ENCODE results near the gene XPO5. TPM values are rescaled to one million over a fixed set of nuclear protein-coding genes. Genes with fewer than 3 reads are reported as not detected.
A peak's percentile ranks its signal among the peaks of the same experiment; 100 is the strongest.

Gene XPO5
- total and polyA plus RNA-seq, 12 donors, result 6.9 to 20.1 (median 16.9) TPM

- Histone ChIP-seq H3K4me1 (peaks cover 5 to 52% (median 37%) of the 10 kb centered on the region in 9 donors), H3K36me3 (peaks cover 0 to 58% (median 23%) of the 10 kb centered on the region in 9 donors), H3K4me3 (no peak overlapping the region), H3K27me3 (peaks cover 0 to 27% (median 0%) of the 10 kb centered on the region in 7 donors), H3K27ac (no peak overlapping the region), H3K9me3 (no peaks in the 10 kb centered on the region)
- no peak for ATAC-seq
- DNase-seq, result no peak
- intact Hi-C loops (cut with DNase I), result loop anchor here in 9 of 10 donors (2.0 to 10.0 kb wide), 9 partner anchors 38 to 320 kb away; partner anchors contain the start of genes CUL9 (in 1 of the 9), DLK2 (in 1 of the 9) and ZNF318 (in 1 of the 9)
- 95% methylated on average over 26 of the region's 26 CpGs for WGBS, 2 donors
- TF ChIP-seq CTCF (IDR thresholded peaks at IDR 0.05), result no peak
Measured at GRCh38 chr6:43504756-43505593, 70.9 kb downstream of the XPO5 start.

- H3K27ac ChIP-seq, result no peak overlapping the region
- no peak for DNase-seq
- H3K27me3 ChIP-seq, result peaks cover 0 to 15% (median 0%) of the 10 kb centered on the region in 7 donors
- intact Hi-C loops (cut with DNase I), result loop anchor here in 5 of 10 donors (5.0 to 10.0 kb wide), 5 partner anchors 109 to 319 kb away; partner anchors contain the start of genes CUL9 (in 1 of the 5) and ZNF318 (in 1 of the 5)
- H3K9me3 ChIP-seq, result no peaks in the 10 kb centered on the region
- peaks cover 6 to 57% (median 33%) of the 10 kb centered on the region in 9 donors for H3K4me1 ChIP-seq
- no peak overlapping the region for H3K4me3 ChIP-seq
- no peak for ATAC-seq
- no peak for TF ChIP-seq CTCF (IDR thresholded peaks at IDR 0.05)
- WGBS, 2 donors, result 92 to 94% methylated on average over 8 of the region's 8 CpGs
- peaks cover 0 to 73% (median 39%) of the 10 kb centered on the region in 9 donors for H3K36me3 ChIP-seq
Measured at GRCh38 chr6:43503443-43503842, 72.4 kb downstream of the XPO5 start.

GRCh38 chr6:43502666-43503065, 73.2 kb downstream of the XPO5 start:
- Histone ChIP-seq H3K36me3 (peaks cover 0 to 81% (median 40%) of the 10 kb centered on the region in 9 donors), H3K4me3 (no peak overlapping the region), H3K27ac (peak overlapping the region in 5 of 10 donors; percentile 6 to 53 (median 40)), H3K27me3 (peaks cover 0 to 7% (median 0%) of the 10 kb centered on the region in 7 donors), H3K4me1 (peaks cover 7 to 64% (median 33%) of the 10 kb centered on the region in 9 donors), H3K9me3 (no peaks in the 10 kb centered on the region)
- DNase-seq (peak in 1 of 2 donors; percentile 56), ATAC-seq (peak in 6 of 8 donors; percentile 10 to 57 (median 34))
- TF ChIP-seq CTCF (IDR thresholded peaks at IDR 0.05), result no peak
- intact Hi-C loops (cut with DNase I), result loop anchor here in 5 of 10 donors (5.0 to 10.0 kb wide), 5 partner anchors 108 to 318 kb away; partner anchors contain the start of genes CUL9 (in 1 of the 5) and ZNF318 (in 1 of the 5)
- WGBS, 2 donors, result 53 to 76% methylated on average over 4 of the region's 4 CpGs

GRCh38 chr6:43500921-43501320, 74.9 kb downstream of the XPO5 start:
- H3K27ac ChIP-seq, result peak overlapping the region in 8 of 10 donors; percentile 6 to 80 (median 62)
- H3K9me3 ChIP-seq, result no peaks in the 10 kb centered on the region

More at GRCh38 chr6:43500921-43501320, 74.9 kb downstream of the XPO5 start:
- WGBS, 2 donors, result 92 to 97% methylated on average over 3 of the region's 3 CpGs
- DNase-seq, result no peak
- Histone ChIP-seq H3K36me3 (peaks cover 0 to 82% (median 39%) of the 10 kb centered on the region in 9 donors), H3K4me1 (peaks cover 10 to 67% (median 28%) of the 10 kb centered on the region in 9 donors), H3K4me3 (no peak overlapping the region), H3K27me3 (no peaks in the 10 kb centered on the region)
- intact Hi-C loops (cut with DNase I), result loop anchor here in 5 of 10 donors (5.0 to 10.0 kb wide), 5 partner anchors 106 to 316 kb away; partner anchors contain the start of genes CUL9 (in 1 of the 5) and ZNF318 (in 1 of the 5)
- ATAC-seq, result no peak
- no peak for TF ChIP-seq CTCF (IDR thresholded peaks at IDR 0.05)
